ENCODE measurements around the gene RNF13.
A peak's percentile ranks its signal among the peaks of the same experiment; 100 is the strongest.

The RNF13 gene, protein sequence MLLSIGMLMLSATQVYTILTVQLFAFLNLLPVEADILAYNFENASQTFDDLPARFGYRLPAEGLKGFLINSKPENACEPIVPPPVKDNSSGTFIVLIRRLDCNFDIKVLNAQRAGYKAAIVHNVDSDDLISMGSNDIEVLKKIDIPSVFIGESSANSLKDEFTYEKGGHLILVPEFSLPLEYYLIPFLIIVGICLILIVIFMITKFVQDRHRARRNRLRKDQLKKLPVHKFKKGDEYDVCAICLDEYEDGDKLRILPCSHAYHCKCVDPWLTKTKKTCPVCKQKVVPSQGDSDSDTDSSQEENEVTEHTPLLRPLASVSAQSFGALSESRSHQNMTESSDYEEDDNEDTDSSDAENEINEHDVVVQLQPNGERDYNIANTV

DNA sequence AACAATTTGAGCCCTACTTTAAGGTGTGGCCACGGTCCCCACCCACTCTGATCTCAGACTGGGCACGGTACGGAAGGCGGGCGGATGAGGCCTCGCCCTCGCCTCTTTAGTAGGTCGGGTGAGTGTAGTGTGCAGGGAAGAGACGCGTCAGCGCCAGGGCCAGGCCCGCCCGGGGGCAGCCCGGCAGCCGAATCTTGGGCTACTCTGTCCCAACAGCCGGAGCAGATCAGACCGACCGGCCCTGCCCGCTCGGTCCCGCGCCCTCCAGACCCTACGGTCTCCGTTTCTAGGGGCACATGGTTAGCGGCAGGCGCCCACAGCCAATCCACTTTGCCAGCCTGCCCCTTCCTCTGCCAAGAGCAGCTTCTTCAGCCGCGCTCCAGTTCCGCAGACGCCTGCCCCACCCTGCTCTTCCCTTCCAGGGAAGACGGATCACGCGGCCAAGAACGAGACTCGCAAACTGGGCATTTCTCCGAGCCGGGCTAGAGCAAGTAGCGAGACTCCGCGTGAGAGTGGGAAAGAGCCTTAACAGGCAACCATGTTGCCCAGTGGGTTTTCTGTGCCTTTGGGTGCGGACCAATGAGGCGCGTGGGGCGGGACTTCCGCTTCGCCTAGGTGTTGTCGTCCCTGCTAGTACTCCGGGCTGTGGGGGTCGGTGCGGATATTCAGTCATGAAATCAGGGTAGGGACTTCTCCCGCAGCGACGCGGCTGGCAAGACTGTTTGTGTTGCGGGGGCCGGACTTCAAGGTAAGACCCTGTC is at the start of gene RNF13:
TSS of gene RNF13 (plus strand) at position 610 of the 761 bp plus-strand sequence. CDS start 32,812 bp downstream, outside the sequence.
- DNase-seq, result peak; percentile 98

DNA sequence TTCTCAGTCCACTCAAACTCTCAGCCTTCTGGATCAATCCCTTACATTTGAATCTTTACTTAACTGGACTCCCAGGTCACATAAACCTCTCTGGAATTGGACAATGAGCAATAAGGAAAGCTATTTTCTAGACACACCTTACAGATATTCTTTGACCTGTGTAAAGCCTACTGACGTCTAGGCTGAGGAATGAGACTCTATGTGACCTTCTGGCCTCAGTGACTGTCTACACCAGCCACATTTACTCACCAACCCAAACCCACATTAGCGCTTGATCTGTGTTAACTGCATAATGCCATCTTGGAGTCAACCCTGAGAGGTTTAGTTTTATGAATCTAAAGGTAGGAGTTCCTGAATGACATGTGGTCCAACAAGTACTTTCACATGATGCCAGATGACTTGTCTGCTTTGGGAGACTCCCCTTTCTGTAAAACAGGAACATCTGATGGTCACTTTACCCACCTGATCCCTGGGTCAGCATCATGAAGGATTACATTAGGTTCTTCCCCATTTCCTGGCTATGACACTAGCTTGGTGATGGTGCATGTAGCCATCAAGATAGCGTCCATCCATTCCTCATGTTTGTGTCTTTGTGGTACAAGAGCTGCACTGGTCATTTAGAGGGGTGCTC is 49.3 kb upstream of the RNF13 start:
- no peak for DNase-seq

DNA sequence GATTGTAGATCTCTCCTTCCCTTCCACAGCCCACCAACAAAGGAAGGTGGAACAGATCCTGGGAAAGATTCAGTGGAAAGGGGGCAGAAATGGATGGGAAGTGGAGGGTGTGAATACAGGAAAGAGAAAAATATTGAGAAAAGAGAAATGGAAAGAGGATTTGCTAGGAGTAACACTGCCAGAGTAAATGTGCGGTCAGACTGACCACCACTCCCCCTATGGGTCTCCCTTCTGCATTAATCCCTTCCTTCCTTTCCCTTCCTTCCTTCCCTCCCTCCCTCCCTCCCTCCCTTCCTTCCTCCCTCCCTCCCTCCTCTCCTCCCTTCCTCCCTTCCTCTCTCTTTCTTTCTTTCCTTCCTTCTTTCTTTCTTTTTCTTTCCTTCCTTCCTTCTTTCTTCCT is 48.7 kb upstream of the RNF13 start:
- no peak for DNase-seq

DNA sequence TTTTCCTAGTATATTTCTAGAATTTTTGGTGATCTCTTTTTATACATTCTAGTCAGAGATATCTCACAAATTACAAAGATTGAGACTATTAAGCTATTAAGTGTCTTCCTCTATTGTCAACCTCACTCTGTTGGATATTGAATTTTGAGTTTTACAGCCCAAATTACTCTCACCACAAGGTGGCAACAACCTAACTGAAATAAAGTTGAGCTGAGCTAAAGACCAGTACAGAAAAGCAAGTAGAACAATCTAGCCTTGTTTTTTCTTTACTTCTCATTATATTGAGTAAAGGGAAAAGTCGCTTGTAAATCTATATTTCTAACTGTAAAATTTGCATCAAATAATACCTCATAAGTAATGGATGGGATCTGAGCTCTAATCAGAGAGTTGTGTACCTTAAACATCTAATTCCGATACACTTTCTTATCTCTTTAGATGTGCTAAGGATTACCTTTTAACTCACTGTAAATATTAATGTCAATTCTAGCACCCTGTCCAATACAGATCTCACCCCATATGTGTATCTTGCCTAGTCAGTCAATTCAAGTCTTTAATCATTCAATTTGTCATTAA is 47.2 kb upstream of the RNF13 start:
- peak; percentile 83 for DNase-seq

DNA sequence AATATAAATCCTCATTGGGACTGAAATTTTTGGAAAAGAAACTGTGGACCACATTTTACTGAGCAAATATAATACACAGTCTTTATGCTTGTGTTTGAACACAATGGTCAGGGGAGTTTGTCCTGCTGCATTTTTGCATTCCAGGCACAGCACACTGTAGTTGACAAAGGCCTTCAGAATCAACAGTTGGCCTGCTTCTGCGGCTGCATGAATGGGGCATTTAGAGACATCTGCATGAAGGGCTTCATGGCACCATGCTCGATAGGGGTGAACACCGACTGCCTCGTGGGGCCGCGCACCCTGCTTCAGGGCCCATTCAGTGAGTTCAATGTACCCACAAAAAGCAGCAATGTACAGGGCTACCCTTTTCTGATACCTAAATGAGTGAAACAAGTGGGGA is 45.3 kb upstream of the RNF13 start:
- DNase-seq, result peak; percentile 89

DNA sequence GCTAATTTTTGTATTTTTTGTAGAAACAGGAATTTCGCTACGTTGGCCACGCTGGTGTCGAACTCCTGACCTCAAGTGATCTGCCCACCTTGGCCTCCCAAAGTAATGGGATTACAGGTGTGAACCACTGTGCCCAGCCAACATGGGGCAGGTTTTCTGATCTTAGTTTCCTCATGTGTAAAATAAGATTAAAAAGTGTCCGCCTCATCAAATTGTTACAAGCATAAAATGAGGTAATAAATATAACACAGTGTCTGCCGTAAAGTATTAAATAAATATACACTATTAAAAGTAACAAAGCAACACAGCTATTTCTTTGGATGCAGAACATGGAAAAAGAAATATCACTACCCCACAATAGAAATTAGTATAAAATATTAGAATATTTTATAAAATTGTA is 44.3 kb upstream of the RNF13 start:
- no peak for DNase-seq

DNA sequence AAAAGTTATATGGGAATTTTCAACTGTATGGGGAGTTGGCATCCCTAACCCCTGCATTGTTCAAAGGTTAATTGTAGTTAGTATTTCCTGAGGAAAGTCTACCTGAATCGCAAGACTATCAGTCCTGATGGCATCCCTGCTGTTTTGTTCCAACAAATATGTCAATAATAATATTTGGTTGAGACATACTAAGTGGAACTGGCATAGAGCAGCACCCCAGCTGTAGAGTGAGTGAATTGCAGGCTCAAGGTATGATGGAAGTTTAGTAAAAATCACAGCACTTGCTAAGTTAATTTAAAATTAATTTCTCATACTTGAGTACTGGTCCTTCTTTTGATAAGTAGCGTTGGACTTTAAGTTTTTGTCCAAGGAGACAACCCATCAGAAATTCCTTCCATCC is 42.8 kb upstream of the RNF13 start:
- DNase-seq, result no peak

DNA sequence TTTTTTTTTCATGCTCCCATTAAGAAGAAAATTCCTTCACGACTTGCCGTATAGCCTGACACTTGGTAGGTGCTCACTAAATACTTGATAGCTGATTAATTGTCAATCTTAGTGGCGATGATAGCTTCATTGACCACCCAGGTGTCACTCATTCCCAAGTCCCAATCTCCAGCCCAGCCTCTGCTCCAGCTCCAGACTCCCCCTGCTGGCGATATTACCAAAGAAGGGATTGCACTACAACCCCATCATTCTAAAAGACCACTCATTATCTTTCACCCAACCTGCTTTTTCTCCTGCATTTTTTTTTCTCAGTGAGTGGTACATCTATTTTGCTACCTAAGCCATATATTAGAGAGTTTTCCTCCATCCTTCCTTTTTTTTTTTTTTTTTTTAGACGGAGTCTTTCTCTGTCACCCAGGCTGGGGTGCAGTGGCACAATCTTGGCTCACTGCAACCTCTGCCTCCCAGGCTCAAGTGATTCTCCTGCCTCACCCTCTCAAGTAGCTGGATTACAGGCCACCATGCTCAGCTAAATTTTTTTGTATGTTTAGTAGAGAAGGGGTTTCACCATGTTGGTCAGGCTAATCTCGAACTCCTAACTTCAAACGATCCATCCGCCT is 41.3 kb upstream of the RNF13 start:
- peak; percentile 36 for DNase-seq

DNA sequence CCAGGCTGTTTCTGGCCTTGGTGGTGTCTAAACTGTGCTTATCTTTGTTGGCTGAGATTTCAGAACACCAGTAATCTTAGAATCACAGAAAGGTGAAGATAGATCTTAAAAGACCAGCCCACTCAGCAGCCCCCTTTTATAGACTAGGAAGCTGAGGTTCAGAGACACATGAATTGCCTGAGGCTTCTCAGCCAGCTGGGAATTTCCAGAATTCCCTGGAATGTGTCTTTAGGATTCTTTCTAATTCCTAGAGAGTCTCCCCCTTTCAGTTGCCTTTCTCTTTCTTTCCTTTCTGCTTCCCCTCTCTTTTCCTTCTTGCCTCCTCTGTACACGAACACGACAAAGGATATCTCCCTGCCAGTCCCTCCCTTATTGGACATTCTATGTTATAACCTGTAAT is 40.2 kb upstream of the RNF13 start:
- DNase-seq, result no peak

DNA sequence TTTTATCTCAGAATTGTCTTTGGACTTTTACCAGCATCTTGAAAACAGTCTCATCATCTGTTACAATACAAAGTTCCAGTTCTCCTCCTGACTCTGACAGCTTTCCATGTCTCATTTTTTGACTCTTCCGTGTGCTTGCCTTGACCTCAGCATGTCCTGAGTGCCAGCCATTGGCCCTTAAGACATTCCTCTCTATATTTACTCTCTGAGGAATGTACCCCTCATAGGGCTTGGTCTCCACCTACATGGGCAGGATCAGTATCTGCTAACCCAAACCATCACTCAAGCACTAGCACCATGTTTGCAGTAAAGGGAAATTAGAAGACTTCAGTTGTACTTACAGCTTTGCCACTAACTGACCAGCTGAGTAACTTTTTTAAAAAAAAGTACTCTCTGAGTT is 36.8 kb upstream of the RNF13 start:
- no peak for DNase-seq

DNA sequence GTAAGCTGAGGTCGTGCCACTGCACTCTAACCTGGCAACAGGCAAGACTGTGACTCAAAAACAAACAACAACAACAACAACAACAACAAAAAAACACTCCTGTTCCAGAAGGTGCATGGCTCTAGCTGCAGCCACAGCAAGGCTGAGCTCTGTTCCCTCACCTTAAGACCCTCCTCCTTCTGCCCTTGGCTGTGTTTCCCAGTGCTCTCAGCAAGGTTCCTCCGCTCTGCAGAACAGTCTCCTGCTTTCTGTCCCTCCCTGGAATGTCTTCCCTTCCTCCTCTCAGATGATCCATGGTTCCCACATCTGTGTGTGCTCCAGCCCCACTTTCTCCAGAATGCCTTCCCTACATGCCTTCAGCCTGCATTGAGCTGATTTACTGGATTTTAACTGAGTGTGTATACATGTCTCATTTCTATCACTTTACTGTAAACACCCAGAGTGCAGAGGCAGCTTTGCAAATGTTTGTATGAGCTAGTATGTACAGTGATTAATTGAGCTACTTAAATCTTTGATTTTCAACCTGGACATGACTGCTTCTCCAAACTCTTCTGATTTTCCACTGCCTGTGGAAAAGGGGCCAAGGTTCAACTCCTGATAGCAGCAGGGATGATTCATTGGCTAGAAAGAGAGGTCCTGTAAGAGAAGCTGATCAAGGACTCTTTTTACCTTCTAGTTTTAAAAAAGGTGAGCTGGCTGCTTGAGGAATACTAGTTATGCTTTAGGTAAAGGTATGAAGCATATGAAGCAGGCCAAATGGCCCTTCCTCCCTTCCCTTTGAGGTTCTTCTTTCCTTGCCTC is 35.4 kb upstream of the RNF13 start:
- DNase-seq, result no peak

DNA sequence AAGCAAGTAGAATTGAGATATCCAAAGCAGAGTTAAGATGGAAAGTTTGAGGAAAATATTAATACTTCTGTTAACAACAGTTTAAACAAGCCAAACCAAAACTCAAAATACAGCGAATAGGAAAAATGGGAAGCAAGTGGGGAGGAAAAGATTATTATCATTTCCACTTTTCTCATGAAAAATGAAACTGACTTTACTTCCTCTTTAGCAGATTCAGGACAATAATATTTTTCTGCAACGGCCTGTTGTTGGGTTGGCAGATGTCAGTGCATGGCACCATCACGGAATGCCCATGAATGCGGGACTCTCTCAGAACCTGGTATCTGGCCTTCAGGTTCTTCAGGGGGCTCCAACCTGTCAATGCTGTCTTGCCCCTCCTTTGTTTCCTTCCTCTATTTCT is 31.8 kb upstream of the RNF13 start:
- DNase-seq, result no peak

DNA sequence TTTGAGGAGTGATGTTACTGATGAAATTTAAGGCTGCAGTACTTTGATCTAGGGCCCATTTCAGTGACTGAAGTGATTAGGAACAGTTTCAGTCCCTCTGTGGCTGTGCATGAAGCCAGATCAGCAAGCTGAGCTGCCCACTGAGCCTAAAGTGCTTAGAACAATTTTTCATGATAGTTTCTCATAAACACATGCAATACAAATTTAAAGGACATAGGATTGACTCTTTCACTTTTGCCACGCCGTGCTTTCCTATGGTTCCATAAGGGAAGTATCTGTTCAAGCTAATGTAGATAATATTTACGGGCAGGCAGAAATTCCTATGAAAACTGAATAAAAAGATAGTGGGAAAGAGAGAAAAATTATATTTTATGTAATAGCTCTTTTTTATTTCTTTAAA is 31.3 kb upstream of the RNF13 start:
- DNase-seq, result no peak

DNA sequence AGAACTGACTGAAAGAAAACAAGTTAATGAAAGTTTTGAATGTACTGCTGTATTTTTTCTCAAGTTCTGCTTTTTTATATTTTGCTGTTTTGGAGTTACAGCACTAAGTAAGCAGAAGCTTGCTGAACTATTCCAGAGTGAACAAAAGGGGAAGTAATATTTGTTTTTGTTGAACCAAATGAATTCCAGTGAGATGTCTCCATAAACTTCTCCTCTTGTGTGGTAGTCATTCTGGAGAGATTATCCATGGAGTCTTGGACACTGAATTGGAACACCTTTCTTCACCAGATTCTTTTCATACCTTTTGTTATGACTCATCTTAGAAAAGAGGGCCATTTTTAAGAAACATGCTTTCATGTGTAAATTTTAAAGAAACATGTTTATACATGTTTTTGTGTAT is 29.4 kb upstream of the RNF13 start:
- no peak for DNase-seq

DNA sequence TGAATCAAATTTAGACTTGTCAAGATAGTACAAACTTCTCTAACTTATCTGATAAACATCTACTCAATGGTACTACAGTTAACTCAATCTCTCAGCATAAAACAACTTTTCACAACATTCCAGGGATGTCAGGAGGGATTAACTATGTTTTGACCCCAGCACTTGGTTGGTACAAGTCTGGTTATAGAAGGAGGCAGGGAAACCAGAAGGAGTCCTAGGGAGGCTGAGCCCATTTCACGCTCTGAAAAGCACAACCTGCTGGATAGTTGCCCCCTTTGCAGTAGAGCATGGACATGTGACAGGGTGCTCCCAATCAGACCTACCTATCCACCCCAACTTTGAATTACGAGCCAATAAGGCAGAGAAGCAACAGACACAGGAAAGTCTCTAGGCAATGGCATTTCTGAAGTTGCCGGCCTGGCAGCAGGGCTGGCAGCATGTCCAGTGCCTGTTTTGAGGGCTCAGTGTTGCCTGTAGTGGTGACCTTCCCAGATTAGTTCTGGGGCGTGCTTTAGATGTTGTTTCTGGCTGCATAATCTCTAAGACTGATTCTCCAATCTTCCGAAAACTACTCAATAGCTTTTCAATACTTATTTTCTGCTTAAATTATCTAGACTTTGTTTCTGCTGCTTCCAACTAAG is 28.8 kb upstream of the RNF13 start:
- DNase-seq, result no peak

DNA sequence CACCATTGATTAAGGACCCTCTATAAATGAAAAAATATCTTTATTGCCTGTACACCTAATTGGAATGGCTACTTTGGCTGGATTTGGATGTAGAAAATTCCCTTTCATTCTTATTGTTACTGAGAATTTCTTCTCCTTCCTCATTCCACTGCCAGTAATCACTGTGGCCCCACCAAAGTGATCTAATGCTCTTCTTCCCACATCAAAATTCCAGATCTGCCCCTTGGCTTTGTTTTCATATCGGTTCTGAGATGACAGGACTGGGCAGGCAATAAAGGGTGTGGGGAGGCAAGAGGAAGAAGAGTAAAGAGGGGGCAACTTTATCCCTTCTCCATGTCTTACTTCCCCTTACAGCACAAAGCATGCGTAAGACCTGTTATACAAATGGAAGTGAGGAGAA is 22.7 kb upstream of the RNF13 start:
- no peak for DNase-seq

DNA sequence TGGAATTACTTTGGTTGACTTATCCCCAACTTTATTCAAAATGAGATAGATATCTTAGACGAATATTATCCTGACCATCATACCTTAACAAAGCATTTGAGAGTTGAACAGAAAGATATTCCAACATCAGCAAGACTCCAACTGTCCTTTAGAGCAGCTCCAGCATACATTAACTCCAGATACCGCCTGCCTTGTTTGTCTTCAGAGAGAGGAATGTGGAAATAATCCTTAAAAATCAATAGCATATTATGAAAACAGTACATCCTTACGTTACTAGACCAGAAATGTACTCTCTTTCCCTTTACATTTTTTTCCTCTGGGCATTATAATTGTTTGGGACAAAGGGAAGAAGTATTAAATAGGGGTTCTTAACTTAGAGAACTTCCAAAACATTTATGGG is 22.3 kb upstream of the RNF13 start:
- no peak for DNase-seq

DNA sequence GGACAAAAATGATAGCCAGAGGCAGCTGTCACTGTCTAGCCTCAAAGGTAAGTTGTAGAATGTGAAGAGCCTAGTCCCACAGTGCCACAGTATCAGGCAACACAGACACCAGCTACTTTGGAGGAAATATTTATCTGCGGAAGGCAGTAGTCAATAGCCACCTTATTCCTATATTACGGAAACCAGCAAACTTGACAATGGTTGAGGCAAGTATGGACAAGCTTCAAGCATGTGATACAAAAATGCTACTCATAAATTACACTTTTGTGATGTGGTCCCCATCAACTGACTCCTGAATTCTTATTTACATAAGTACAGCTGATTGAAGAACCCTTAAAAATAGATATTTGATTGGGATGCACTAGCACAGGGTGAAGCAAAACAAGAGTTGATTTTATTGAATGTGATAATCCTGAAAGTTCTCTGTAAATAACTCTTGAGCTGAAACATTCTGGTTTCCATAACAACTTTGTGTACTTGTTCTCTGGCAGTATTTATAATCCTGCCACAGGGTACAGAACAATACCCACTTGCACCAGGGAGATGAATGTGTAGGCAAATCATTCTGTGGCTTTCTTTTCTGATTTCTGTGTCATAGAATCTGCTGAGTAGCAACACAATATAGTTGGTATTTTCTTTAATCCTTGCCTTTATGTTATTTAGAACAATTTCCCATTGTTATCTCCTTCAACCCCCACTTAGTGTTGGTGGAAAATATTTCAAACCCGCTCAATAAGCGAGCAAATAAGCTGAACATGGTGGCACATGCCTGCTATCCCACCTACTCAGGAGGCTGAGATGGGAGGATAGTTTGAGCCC is 20.4 kb upstream of the RNF13 start, which contains the start of gene ANKUB1:
TSS of gene ANKUB1 (minus strand) at position 103 of the 819 bp plus-strand sequence. CDS start 188 bp downstream, outside the sequence.
- DNase-seq, result no peak

DNA sequence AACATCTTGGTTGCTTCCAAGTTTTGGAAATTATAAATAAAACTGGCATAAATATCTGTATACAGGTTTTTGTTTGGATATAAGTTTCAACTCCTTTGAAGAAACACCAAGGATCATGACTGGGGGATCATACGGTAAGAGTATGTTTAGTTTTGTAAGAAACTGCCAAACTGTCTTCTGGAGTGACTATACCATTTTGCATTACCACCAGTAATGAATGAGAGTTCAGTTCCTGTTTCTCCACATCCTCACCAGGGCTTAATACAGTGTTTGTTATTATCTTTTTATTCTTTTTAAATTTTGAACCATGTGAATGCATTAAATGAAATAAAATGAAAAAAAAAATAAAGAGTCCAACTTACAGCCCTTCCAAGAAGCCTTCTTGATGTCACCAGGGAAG is 17.0 kb upstream of the RNF13 start:
- no peak for DNase-seq

DNA sequence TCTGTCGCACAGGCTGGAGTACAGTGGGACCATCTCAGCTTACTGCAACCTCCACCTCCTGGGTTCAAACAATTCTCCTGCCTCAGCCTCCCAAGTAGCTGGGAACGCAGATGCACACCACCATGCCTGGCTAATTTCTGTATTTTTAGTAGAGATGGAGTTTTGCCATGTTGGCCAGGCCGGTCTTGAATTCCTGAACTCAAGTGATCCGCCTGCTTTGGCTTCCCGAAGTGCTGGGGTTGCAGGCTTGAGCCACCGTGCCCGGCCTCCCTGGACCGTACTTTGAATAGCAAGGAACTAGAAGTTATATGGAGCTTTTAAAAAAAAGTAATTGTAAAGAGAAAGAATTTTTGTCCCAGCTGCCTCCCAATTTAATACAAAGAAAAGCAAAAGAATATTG is 12.3 kb upstream of the RNF13 start:
- DNase-seq, result no peak

DNA sequence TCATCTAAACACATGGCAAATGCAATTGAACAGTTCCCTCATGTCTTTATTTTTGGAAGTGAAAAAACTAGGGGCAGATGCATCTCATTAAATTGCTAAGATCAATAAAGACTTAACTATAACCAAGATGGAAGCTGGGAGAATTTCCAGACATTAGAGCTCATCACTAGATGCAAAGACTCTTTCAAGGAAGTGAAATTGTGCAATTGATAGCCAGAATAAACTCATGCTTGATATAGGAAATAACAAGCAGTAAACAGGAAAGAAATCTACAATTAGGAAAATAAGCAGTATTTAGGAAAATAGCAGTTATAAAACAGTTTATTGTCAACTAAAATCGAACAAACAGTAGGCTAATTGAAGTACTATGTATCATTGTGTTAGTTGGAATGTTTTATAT is 11.8 kb upstream of the RNF13 start:
- no peak for DNase-seq

Measured in midbrain (tissue), 1 donor.